Measurements from ENCODE around the gene MTCL1.

DNA sequence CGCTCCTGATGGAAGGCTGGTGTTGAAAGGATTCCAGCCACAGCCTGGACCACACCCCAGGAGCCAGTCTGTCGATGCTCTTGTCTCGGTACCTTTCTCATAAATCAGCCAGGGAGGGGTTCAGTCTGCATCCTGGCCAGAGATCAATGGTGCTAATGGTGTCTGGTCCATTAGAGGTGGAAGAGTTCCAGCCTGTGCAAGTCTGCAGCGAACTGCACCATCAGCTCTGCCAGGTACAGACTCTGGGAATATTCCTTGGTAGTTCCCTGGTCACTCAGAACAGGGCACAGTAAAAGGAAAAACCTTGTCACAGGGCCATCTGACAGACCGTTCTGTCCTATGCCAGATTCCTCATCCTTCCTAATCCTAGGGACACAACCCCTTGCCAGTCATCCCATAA lies 164.3 kb downstream of the MTCL1 start:
- TF ChIP-seq, protein P1, sequence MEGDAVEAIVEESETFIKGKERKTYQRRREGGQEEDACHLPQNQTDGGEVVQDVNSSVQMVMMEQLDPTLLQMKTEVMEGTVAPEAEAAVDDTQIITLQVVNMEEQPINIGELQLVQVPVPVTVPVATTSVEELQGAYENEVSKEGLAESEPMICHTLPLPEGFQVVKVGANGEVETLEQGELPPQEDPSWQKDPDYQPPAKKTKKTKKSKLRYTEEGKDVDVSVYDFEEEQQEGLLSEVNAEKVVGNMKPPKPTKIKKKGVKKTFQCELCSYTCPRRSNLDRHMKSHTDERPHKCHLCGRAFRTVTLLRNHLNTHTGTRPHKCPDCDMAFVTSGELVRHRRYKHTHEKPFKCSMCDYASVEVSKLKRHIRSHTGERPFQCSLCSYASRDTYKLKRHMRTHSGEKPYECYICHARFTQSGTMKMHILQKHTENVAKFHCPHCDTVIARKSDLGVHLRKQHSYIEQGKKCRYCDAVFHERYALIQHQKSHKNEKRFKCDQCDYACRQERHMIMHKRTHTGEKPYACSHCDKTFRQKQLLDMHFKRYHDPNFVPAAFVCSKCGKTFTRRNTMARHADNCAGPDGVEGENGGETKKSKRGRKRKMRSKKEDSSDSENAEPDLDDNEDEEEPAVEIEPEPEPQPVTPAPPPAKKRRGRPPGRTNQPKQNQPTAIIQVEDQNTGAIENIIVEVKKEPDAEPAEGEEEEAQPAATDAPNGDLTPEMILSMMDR (conservative IDR thresholded peaks at IDR 0.05 in 1 of 2, IDR thresholded peaks at IDR 0.05 in 1 of 2; ENCODE audit: low read depth in 1 of 2, low read length in 2 of 2) = no peak
- TF ChIP-seq EZH2 (IDR thresholded peaks at IDR 0.05; ENCODE audit: low read length, missing control alignments) = no peak
